ENCODE data around the gene MAD1L1.

MAD1L1 gene

DNA sequence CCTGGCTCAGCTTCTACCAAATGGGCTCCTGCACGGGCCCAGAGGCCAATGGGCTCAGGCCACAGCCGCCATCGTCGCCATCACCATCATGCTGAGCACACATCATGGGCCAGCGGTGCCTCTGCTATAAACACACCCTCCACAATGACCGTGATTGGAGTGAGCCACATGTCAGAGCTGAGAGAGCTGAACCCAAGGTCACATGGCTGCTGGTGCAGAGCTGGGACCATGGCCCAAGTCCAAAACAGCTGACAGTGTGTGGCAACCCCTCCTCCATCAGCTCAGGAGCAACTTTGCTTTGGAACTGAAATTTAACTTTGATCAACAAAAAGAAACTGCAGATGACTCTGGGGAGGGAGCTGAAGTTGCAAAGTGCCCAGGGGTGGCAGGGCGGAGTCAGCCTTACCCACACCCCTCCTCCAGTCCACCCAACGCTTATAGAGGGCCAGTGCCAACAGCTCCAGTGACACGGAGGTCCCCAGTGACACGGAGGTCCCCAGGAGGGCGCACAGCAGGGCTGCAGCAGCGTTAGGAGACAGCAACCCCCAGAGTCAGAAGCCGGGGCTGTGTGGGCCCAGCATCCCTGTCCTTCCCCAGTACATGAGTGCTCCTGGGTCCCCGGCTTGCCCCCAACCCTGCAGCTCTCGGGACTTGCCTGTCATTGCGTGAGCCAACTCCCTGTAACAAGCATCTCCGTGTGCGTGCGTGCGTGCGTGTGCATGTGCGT lies 313.0 kb downstream of the MAD1L1 start:
- TF ChIP-seq CTCF (IDR thresholded peaks at IDR 0.05), result no peak

- TF ChIP-seq CTCF (IDR thresholded peaks at IDR 0.05), result no peak
Measured at GRCh38 chr7:1918881-1919525, 313.7 kb downstream of the MAD1L1 start.

- TF ChIP-seq CTCF (IDR thresholded peaks at IDR 0.05), result no peak
Measured at GRCh38 chr7:1918063-1918645, 314.6 kb downstream of the MAD1L1 start.

- TF ChIP-seq CTCF (IDR thresholded peaks at IDR 0.05), result no peak
Measured at GRCh38 chr7:1917221-1918062, 315.3 kb downstream of the MAD1L1 start.

GRCh38 chr7:1916601-1916970 lies 316.2 kb downstream of the MAD1L1 start:
- no peak for TF ChIP-seq CTCF (IDR thresholded peaks at IDR 0.05)

GRCh38 chr7:1915956-1916600 lies 316.7 kb downstream of the MAD1L1 start:
- TF ChIP-seq CTCF (IDR thresholded peaks at IDR 0.05), result no peak

GRCh38 chr7:1915326-1915725 lies 317.4 kb downstream of the MAD1L1 start:
- no peak for TF ChIP-seq CTCF (IDR thresholded peaks at IDR 0.05)

Measured in LNCAP (cell line).